GM18502 (cell line): ENCODE data around the gene RYR2.

Experiments
- ATAC-seq: cut with Tn5 transposase; IDR thresholded peaks from one replicate; pipeline ENCODE4 v1.9.1; 2021; ENCODE audit warnings: mild to moderate bottlenecking; ENCODE audit not compliant: unreplicated experiment, poor library complexity

The RYR2 gene

DNA sequence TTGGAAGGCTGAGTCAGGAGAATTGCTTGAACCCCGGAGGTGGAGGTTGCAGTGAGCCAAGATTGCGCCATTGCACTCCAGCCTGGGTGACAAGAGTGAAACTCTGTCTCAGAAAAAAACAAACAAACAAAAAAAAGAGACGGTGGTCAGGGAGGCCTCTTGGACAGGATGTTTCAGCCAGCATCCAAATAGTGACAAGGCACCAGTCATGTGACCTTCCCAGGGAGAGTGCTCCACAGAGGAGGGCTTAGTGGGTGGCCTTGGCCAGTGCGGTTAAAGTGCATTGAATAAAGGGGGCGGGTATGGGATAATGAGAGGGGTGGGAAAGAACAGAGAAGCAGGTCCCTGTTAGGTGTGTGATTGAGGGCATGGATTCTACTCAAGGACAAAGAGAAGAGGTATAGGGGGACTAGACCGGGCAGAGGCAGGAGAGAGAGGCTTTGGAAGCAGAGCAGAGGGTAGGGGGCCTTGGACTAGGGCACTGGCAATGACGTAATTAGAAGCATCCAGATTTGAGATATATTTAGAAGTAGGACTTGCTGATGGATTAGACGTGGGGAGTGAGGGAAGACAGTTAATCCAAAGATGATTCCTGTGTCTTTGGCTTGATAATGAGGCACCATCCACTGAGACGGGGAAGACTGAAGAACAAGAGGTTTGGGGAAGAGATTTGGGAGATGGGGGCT, 12.0 kb upstream of the RYR2 start:
- ATAC-seq = no peak

DNA sequence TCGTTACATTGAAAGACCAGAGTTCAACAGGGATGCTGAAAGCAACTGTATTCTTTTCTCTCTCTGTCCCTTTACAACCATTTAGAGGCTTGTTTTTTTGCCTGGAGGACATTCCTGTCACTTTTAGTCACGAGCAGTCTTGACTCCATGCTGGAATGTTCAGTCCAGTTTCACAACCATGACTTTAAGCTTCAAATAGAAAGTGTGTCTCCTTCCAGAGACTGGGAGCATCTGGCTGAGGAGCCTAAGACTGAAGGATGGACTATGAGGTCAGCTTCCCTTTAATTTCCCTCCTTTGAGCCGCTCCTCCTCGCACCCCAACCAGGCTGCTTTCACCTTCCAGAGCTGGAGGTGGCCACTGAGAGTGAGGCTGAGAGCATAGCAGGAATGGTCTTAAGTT, 10.5 kb upstream of the RYR2 start:
- no peak for ATAC-seq

GRCh38 chr1:237032029-237032428, 10.0 kb upstream of the RYR2 start:
- ATAC-seq = peak; percentile 97

- no peak for ATAC-seq
Observed at GRCh38 chr1:237033061-237033460, 8.9 kb upstream of the RYR2 start.

- ATAC-seq = no peak
Observed at GRCh38 chr1:237033804-237034203, 8.2 kb upstream of the RYR2 start.

DNA sequence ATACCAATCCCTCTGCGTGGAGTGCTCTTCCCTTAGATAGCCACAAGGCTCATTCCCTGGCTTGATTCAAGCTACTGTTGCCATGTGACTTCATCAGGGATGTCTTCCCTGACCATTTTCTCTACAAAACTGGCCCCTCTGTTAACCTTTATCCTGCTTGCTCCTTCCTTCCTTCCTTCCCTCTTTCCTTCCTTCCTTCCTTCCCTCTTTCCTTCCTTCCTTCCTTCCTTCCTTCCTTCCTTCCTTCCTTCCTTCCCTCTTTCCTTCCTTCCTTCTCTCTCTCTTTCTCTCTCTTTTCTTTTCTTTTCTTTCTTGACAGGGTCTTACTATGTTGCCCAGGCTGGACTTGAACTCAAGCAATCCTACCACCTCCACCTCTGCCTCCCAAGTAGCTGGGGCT, 6.2 kb upstream of the RYR2 start:
- ATAC-seq = no peak

GRCh38 chr1:237038211-237038610, 3.8 kb upstream of the RYR2 start:
- no peak for ATAC-seq

DNA sequence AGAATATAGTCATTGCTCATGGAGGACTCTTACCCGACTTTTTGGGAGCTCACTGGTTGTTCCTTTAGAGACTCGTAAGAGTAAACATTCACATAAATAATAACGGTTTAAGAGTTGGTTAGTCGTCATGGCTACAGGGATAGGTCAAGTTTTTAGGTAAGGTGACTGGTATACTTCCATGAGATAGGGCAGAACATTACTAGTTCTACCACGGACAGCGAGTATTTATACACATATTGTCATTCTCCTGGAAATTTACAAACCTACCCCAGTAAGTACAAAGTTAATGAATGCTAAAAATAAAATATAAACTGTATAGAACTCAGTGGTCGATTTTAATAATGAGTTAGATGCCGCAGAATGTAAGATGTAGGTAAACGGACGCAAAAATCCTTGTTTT, 1.2 kb upstream of the RYR2 start:
- no peak for ATAC-seq

DNA sequence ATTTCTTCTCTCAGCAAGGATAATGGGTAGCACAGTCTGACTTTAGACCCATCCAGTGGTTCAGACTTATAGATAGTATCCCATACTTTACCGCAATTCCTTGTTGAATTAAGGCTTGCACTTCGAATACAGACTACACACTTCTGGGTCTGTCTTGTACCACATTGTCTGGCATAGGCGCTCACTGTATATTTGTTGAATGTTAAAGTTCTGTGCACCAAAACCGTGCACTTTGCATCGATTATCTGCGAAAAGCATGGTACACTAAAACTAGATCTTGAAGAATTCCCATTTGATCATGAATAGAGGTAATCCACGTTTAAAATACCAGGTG, 556 bp upstream of the RYR2 start:
- no peak for ATAC-seq

DNA sequence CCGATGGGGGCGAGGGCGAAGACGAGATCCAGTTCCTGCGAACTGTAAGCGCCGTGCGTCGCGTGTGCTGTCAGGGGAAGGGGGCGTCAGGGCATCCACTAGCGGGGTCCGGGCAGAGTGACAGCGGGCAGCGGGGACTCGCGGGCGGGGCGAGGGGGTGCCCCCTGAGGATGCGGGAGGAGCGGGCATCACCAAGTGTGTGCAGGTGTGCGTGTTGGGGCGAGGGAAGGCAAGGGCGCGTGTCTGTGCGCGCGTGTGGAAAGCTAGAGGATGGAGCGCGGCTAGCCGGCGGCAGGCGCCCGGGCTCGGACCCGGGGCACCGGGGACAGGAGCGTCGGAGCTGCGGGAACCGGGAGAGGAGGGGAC, 525 bp downstream of the RYR2 start:
- ATAC-seq = no peak

DNA sequence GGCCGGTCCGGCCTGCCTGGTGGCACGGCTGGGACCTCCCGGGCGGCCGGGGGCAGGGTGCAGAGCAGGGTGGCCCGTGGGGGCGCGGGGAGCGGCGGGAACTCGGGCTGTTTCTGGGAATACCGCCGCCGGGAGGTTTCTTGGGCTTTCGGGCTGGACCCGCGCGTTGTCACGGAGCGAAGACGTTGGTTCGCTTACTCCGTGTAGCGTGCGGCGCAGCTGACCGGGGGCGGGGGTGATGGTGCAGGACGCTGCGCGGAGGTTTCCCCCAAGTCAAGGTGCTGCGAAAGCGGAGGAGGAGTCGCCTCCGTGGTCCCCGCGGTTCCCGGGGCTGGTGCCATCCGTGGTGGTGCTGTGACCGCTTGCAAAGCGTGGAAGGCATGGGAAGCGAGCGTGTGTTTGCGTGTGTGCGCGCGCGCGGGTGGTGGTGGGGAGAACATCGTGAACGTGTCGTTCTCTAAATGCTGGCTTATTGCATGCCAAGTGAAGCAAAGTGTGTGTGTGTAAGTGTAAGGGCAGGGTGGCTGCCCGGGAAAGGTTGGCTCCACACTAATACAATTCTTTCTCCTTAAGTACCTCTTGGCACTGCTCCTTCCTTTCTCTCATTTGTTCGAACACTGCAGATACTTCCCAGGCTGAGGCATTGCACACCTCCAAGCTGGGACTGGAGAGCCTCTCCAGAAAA, 1.1 kb downstream of the RYR2 start:
- no peak for ATAC-seq

GRCh38 chr1:237043846-237044636, 2.1 kb downstream of the RYR2 start:
- ATAC-seq = no peak

- ATAC-seq = no peak
Observed at GRCh38 chr1:237045278-237046016, 3.5 kb downstream of the RYR2 start.

- ATAC-seq = no peak
Observed at GRCh38 chr1:237048803-237049202, 6.8 kb downstream of the RYR2 start.

DNA sequence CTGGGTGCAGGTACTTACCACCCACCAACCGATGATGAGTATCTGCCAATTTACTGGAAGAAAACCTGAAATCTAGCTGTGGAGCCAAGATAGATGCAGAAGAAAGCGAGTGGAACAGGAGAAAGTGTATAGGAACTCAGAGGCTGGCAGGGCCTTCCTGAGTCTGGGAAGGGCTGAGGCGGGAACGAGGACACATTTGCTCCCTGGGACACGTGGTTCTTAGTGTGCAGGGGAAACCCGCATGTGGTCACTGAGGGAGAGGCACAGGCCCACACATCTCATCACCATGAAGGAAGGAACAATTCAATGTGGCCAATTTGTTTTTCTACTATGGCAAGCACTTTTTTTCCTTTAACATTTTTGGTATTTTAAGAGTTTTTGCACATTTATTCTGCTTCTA, 8.2 kb downstream of the RYR2 start:
- ATAC-seq = no peak

- no peak for ATAC-seq
Observed at GRCh38 chr1:237050915-237051314, 8.9 kb downstream of the RYR2 start.

DNA sequence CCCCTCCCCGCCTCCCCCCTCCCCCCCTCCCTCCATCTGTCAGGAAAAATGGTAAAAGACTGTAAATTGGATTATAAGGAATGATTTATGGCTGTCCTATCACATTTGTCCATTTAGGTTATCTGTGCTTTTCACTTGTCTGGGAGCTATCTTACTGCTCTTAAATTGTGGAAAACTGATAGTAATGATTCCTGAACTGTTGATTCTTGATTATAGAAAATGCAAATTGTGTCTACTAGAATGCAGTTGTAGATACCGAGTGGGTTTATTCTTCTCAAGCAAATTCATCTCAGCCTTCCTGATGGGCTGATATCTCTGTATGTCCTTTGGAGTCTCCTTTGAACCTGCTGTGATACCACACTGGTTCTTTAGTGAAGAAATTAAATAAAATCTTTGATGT, 12.3 kb downstream of the RYR2 start:
- ATAC-seq = no peak

GRCh38 chr1:237058470-237058869, 16.5 kb downstream of the RYR2 start:
- ATAC-seq = no peak

GRCh38 chr1:237059244-237059643, 17.3 kb downstream of the RYR2 start:
- ATAC-seq = no peak

GRCh38 chr1:237062976-237063375, 21.0 kb downstream of the RYR2 start:
- ATAC-seq = no peak

- ATAC-seq = no peak
Observed at GRCh38 chr1:237065903-237066302, 23.9 kb downstream of the RYR2 start.
